ENCODE data around the gene TNFSF13.
"Not testable (repeated sequence)": the region's sequence is repeated elsewhere in the genome, so short reads cannot be mapped to it uniquely, and the experiment has no call there.

The TNFSF13 gene

DNA sequence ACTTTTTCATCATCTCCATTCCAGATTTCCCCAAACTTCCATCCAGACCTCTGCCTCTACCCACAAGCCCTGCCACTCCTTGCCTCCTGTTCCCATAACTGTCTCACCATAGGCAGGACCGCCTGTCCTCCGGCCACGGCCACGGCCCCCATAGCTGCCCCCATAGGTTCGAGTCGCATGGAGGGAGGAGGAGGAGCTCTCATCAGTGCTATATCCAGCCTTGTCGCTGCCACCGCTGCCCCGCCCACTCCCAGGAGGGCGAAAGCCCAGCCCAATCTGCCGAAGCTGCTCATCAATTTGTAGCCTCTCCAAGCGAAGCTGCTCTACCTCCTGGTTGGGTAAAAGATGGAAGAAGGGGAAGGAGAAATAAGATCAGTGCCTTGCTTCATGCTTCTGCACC is 34.7 kb downstream of the TNFSF13 start:
- no peak for DNase-seq

DNA sequence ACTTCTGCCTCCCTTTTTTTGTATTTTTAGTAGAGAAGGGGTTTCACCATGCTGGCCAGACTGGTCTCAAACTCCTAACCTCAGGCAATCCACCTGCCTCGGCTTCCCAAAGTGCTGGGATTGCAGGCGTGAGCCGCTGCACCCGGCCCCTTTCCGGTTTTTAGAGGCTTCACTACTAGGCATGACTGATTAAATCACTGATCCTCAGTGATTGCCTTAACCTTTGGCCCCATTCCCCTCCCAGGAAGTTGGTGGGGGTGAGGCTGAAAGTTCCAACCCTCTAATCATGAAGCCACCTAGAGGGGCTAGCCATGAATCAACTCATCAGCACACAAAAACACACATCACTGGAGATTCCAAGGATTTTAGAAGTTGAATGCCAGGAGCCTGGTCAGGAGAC is 39.0 kb downstream of the TNFSF13 start:
- DNase-seq, result not testable (repeated sequence)

DNA sequence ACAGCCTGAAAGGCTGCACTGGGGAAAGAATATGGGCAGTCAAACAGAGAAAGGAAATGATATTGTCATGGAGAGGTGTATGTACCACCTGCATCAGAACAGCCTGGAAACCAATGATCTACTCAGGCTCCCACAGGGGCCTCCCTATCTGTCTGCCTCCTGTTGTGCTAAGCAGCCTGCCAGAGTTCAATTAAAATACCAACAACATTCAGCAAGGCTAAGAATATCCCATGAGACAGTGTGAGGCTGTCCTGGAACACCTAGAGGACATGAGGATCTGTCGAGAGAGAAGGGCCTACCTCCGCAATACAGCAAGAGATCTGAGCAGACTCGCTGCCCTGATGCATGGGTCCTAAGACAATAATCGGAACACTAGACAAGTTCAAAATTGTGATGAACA is 47.7 kb downstream of the TNFSF13 start:
- no peak for DNase-seq

DNA sequence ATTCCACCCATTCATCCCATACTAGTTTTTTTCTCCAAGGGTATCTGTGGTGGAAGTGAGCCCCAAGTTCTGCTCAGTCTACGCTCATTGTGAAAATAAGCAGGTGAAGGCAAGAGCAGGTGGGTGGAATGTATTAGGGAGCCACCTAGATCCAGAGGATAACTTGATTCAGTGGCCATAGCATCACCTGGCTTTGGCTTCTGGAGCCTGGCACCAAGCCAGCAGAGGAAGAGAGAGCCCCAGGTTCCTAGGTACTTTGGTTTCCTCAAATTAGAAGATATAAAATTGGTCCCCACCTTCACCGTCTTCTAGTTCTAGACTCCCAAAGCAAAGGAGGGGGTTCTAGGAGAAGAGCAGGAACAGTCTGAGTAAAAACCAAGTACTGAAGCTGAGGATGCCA is 52.1 kb downstream of the TNFSF13 start:
- DNase-seq, result no peak
